Articular chondrocyte of knee joint (primary cell): ENCODE measurements around the gene TTC23. TPM values are rescaled to one million over a fixed set of nuclear protein-coding genes. Genes with fewer than 3 reads are reported as not detected.

Experiments
- total RNA-seq: library from RNA; depleted of rRNA; stranded (reverse); fragments of >200 nt; gene quantifications from 2 replicates; pipeline ENCODE4 v1.2.3, GENCODE V29; 2012

The TTC23 gene, protein sequence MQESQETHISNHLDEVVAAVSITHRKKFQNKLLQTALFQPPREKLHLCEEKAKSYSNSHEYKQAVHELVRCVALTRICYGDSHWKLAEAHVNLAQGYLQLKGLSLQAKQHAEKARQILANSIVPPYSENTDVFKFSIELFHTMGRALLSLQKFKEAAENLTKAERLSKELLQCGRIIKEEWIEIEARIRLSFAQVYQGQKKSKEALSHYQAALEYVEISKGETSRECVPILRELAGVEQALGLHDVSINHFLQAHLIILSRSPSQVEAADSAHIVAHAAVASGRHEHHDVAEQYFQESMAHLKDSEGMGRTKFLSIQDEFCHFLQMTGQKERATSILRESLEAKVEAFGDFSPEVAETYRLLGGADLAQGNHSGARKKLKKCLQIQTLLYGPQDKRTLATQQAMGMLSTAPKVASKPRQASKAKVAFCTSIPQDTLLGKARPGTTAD
- total RNA-seq = 26.9 and 32.6 TPM in 2 replicates

GRCh38 chr15:99249270-99249841, at the start of gene TTC23:
TTC23 (minus strand) TSS chr15:99249581; CDS start chr15:99228712, 20,869 bp downstream.

DNA sequence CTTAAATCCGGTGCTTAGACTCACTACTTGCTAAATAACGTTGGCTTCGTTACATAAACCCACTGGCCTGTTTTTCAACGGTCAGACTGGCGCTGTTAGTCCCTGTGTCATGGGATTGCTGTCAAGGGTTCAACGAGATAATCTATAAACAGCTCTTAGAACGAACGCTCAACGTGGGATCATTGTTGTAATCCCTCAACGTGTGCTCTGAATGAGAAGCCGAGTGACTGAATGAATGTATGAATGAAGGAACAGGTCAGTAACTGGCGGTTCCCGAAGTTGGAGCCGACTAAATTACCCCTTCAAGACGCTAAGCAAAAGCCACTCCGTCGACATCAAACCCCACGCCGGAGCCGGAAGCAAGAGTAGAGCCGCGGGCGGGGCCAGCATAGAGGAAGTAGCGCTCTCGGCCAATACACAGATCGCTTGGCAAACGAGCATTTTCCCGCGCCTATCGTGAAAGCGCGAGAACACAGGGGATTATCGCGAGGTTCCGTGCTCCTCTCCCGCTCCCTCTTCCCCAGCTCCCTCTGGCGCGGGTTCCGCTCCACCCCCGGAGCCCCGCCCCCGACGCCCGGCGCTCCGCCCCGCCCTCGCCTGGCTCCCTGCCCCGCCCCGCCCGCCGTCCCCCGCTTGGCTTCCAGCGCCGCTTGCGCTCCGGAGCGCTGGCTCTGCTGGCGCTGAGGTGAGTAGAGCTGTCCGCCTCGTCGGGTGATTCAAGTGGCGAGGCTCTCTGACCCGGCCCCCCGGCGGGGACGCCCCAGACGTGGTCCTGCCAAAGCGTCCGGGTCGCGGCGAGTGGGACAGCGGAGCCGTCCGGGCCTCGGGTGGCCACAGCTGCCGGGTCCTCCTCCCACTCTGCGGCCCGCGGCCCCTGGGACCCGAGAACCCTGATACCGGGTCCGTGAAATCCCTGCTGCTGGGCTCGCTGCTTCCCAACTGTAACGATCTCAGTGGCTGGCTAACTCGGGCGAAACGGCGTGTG, 1.8 kb upstream of the TTC23 start, which contains the start of gene LRRC28:
Gene LRRC28 (plus strand): TSS at position 625 of the 985 bp plus-strand sequence. CDS start 4,477 bp downstream, outside the sequence.

DNA sequence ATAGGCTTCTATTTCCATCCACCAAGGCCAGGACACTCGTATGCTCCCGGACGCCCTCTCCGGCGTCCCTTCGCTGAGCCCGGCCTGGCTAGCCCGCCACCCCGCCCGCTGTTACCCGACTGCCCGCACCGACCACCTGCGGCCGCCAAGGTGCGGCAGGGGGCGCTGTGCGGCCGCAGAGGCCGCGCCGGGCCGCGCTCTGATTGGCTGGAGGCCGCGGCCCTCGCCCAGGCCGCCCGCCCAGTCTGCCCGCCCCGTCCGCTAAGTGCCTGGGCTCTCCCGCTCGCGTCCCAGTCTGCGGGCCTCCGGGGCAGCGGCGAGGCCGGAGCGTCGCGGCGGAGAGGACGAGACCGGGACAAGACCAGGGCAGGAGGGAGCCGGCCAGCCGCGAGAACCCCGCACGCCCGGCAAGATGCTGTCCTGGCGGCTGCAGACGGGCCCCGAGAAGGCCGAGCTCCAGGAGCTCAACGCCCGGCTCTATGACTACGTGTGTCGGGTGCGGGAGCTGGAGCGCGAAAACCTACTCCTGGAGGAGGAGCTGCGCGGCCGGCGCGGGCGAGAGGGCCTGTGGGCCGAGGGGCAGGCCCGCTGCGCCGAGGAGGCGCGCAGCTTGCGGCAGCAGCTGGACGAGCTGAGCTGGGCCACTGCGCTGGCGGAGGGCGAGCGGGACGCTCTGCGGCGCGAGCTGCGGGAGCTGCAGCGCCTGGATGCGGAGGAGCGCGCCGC, 144.4 kb downstream of the TTC23 start, which contains the start of gene SYNM:
Gene SYNM (plus strand): TSS at position 293 of the 726 bp plus-strand sequence. CDS start 120 bp downstream, at position 413.

Other genes with a start within 250 kb of the TTC23 start
- gene PGPEP1L, start 241.8 kb downstream of the TTC23 start, total RNA-seq = not detected in 2 replicates
- 24.5 and 31.5 TPM in 2 replicates for gene SYNM, start 144.5 kb downstream of the TTC23 start, total RNA-seq
- 25.7 and 38.0 TPM in 2 replicates for gene LRRC28, start 1.9 kb upstream of the TTC23 start, total RNA-seq